PC-3 (cell line): ENCODE measurements around the gene ATP8A2. TPM values are rescaled to one million over a fixed set of nuclear protein-coding genes. Genes with fewer than 3 reads are reported as not detected.

Source experiments
- ATAC-seq: fragments of 200-7000 bp; cut with Tn5 transposase; 2 replicates; pipeline ENCODE4 v1.9.1; 2020; ENCODE audit warnings: mild to moderate bottlenecking, moderate library complexity
- BruUV-seq: library from RNA; stranded (reverse); fragments of 400-500 nt; replicated peaks from 2 replicates; lab custom pipeline; 2021; lab: Mats Ljungman, UMichigan
- CTCF ChIA-PET: fragments of 300-600 bp; sonication (Branson Sonifier 250); formaldehyde crosslinking; loops from one replicate; lab custom pipeline; 2022; ENCODE audit warnings: antibody characterized with exemption; lab: Charles Lee
- POLR2A ChIA-PET: fragments of 300-600 bp; sonication (Branson Sonifier 250); formaldehyde crosslinking; loops from one replicate; lab custom pipeline; 2022; ENCODE audit warnings: antibody characterized with exemption; ENCODE audit not compliant: unreplicated experiment; lab: Charles Lee
- DNase-seq: peaks from one replicate; pipeline ENCODE4 v3.0.0-alpha.2; 2015
- H2AFZ ChIP-seq: fragments of 300-600 bp; sonication (generic); 2 replicates; pipeline ENCODE4 v1.6.0; 2016; ENCODE audit warnings: antibody characterized with exemption, low read length
- H3F3A ChIP-seq: fragments of 300-600 bp; sonication (generic); one replicate; pipeline ENCODE4 v1.6.0; 2017; ENCODE audit warnings: antibody characterized with exemption, low read length, control low read depth, mild to moderate bottlenecking; ENCODE audit not compliant: unreplicated experiment
- H3K27ac ChIP-seq: fragments of 300-600 bp; sonication (generic); 2 replicates; pipeline ENCODE4 v1.5.1; 2016; ENCODE audit warnings: mild to moderate bottlenecking, low read length
- H3K27me3 ChIP-seq: fragments of 300-600 bp; sonication (generic); 2 replicates; pipeline ENCODE4 v1.6.1; 2016; ENCODE audit warnings: low read length, mixed read lengths
- H3K36me3 ChIP-seq: fragments of 300-600 bp; sonication (generic); 2 replicates; pipeline ENCODE4 v1.6.1; 2016; ENCODE audit warnings: low read depth, mixed run types, low read length, mixed read lengths
- H3K4me1 ChIP-seq: fragments of 300-600 bp; sonication (generic); 2 replicates; pipeline ENCODE4 v1.5.1; 2016; ENCODE audit warnings: low read length; ENCODE audit not compliant: insufficient read depth
- H3K4me2 ChIP-seq: fragments of 300-600 bp; sonication (generic); 2 replicates; pipeline ENCODE4 v1.6.0; 2016; ENCODE audit warnings: low read length
- H3K4me3 ChIP-seq: fragments of 300-600 bp; sonication (generic); 2 replicates; pipeline ENCODE4 v1.5.1; 2016; ENCODE audit warnings: mild to moderate bottlenecking, low read length, mixed read lengths
- H3K79me2 ChIP-seq: fragments of 300-600 bp; sonication (generic); 2 replicates; pipeline ENCODE4 v1.6.1; 2017; ENCODE audit warnings: low read length, mixed read lengths
- H3K9ac ChIP-seq: fragments of 300-600 bp; sonication (generic); 2 replicates; pipeline ENCODE4 v1.6.0; 2016; ENCODE audit warnings: mild to moderate bottlenecking, low read length
- H3K9me2 ChIP-seq: fragments of 300-600 bp; sonication (generic); replicated peaks from 2 replicates; pipeline ENCODE4 v1.6.1; 2016; ENCODE audit warnings: mixed run types, low read length, mixed read lengths
- H3K9me3 ChIP-seq: fragments of 300-600 bp; sonication (generic); 2 replicates; pipeline ENCODE4 v1.6.1; 2016; ENCODE audit warnings: low read length, mixed read lengths
- H4K20me1 ChIP-seq: fragments of 300-600 bp; sonication (generic); 2 replicates; pipeline ENCODE4 v1.6.1; 2016; ENCODE audit warnings: low read length, mixed read lengths
- CTCF ChIP-seq: fragments of 300-600 bp; sonication (generic); conservative IDR thresholded peaks from 2 replicates; pipeline ENCODE4 v1.5.1; 2017; ENCODE audit warnings: antibody characterized with exemption, low read depth, mild to moderate bottlenecking, low read length
- EZH2 ChIP-seq: fragments of 300-600 bp; sonication (generic); IDR thresholded peaks from one replicate; pipeline ENCODE4 v1.6.1; 2017; ENCODE audit warnings: antibody characterized with exemption, mild to moderate bottlenecking, low read length; ENCODE audit not compliant: unreplicated experiment
- EZH2phosphoT487 ChIP-seq: fragments of 300-600 bp; sonication (generic); IDR thresholded peaks from 2 replicates; pipeline ENCODE4 v1.6.1; 2018; ENCODE audit warnings: mild to moderate bottlenecking, antibody characterized with exemption, low read length, borderline replicate concordance
- intact Hi-C: fragments of 100-400 bp; cut with micrococcal nuclease; formaldehyde crosslinking; loops from 2 replicates; pipeline ENCODE4 v1.9.0; 2023
- total RNA-seq: library from RNA; depleted of rRNA; stranded (reverse); fragments of >200 nt; gene quantifications from 2 replicates; pipeline ENCODE4 v1.2.3, GENCODE V29; 2014

Gene ATP8A2
- total RNA-seq, 1 experiment from 2014 or later = 0.04 TPM

DNA sequence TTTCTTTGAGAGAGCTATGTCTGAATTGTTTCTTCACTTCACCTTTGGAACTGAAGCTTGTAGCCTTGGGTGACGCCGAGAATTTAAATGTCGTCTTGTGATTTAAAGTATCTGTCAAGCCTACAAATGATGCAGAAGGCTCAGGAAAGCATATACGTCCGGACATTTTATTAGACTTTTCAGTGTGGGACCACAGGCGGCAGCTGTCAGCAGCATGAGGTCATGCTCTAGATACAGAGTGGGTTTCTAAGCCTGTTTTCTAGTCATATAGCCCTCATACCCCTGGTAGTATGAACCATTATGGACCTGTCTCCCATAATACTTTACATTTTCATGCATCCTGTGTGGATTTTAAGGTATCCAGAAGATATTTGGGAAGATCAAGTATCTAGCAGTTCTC lies 212.3 kb downstream of the ATP8A2 start:
- TF ChIP-seq EZH2phosphoT487 = no peak
- no peak for TF ChIP-seq CTCF
- TF ChIP-seq EZH2 = no peak
- H3K9me2 ChIP-seq = no peaks in the 10 kb centered on the region

DNA sequence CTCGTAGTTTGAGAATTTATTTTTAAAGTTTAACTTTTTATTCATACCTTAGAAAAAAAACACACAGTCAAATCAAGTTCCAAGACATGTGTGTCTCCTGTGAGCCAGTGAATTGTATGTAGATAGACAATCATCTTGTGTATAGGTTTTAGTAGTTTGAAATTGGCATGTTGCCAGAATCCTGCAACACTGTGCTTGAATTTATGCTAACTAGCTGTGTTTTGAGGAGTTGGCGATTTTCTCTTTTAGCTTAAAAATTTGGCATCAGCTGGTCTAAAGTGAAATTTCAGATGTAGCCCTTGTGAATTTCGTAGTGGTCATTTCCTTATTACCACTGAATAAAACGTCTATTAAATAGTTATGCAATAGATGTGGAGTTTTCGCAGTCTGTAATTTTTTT lies 213.2 kb downstream of the ATP8A2 start:
- no peaks in the 10 kb centered on the region for H3K4me1 ChIP-seq
- H3K4me2 ChIP-seq = no peak overlapping the region
- no peaks in the 10 kb centered on the region for H3K9me2 ChIP-seq
- no peak overlapping the region for H2AFZ ChIP-seq
- H3K9me3 ChIP-seq = no peaks in the 10 kb centered on the region
- H3K27me3 ChIP-seq = peaks cover 95% of the 10 kb centered on the region
- intact Hi-C loops = no loop called here
- H4K20me1 ChIP-seq = no peaks in the 10 kb centered on the region
- DNase-seq (no peak), ATAC-seq (no peak)
- H3K36me3 ChIP-seq = no peaks in the 10 kb centered on the region
- no peaks in the 10 kb centered on the region for H3K79me2 ChIP-seq
- ChIA-PET POLR2A (no interaction called here), CTCF (no interaction called here)
- no peak overlapping the region for H3K9ac ChIP-seq
- H3K27ac ChIP-seq = no peak overlapping the region
- no peak for TF ChIP-seq EZH2phosphoT487
- no peak for TF ChIP-seq EZH2
- no peak for TF ChIP-seq CTCF
- H3K4me3 ChIP-seq = no peak overlapping the region
- H3F3A ChIP-seq = no peaks in the 10 kb centered on the region
- BruUV-seq = no TSS peak

More for the DNA sequence above, 212.3 kb downstream of the ATP8A2 start:
- peaks cover 92% of the 10 kb centered on the region for H3K27me3 ChIP-seq
- ChIA-PET POLR2A (no interaction called here), CTCF (no interaction called here)
- H3K9ac ChIP-seq = no peak overlapping the region
- H2AFZ ChIP-seq = no peak overlapping the region
- no peaks in the 10 kb centered on the region for H3K36me3 ChIP-seq
- DNase-seq = no peak
- H3K4me2 ChIP-seq = no peak overlapping the region
- H3K27ac ChIP-seq = no peak overlapping the region
- no peaks in the 10 kb centered on the region for H3K9me3 ChIP-seq
- no peaks in the 10 kb centered on the region for H3F3A ChIP-seq
- H3K79me2 ChIP-seq = no peaks in the 10 kb centered on the region
- no peaks in the 10 kb centered on the region for H3K4me1 ChIP-seq
- ATAC-seq = no peak
- no TSS peak for BruUV-seq
- H3K4me3 ChIP-seq = no peak overlapping the region
- H4K20me1 ChIP-seq = no peaks in the 10 kb centered on the region
- intact Hi-C loops = no loop called here

DNA sequence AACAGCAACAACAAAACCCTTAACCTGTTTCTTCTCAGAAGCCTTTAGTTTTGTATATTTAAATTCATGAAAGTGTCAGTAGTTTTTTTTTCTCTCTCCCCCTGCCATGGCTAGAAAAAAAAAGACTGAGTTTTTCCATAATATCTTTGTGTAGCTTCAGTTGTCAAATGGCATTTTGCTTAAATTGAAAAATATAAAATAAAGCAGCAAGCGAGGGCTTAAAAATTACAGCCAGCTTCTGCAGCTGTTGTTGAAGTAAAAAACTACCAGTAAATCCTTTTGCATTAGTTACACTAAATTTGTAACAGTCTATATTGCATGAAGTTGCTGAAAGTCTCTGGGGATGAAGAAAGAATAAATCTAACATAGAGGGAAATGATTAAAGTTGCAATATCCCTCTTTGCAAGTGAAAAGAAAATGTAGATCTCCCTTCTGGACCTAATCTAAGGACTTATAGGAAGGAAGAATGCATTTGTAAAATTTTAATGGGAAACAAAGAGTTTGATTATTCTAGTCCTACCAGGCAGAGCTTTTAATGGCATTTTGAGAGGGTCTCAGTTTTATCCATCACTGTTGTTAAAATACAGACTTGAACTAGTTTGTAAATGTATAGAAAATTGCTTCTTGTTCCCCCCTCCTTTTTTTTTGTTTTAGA lies 215.7 kb downstream of the ATP8A2 start:
- Histone ChIP-seq H3K27me3 (peaks cover 76% of the 10 kb centered on the region), H3K9me2 (no peaks in the 10 kb centered on the region), H4K20me1 (no peaks in the 10 kb centered on the region), H3K27ac (no peak overlapping the region), H3K4me2 (no peak overlapping the region), H3K4me3 (no peak overlapping the region), H3K36me3 (no peaks in the 10 kb centered on the region), H3K9ac (no peak overlapping the region), H3F3A (no peaks in the 10 kb centered on the region), H2AFZ (no peak overlapping the region), H3K9me3 (no peaks in the 10 kb centered on the region), H3K4me1 (no peaks in the 10 kb centered on the region), H3K79me2 (no peaks in the 10 kb centered on the region)
- BruUV-seq = no TSS peak
- no peak for DNase-seq
- intact Hi-C loops = no loop called here
- CTCF ChIA-PET = no interaction called here
- TF ChIP-seq CTCF (no peak), EZH2phosphoT487 (no peak), EZH2 (no peak)
- POLR2A ChIA-PET = no interaction called here
- ATAC-seq = no peak
